Endothelial cell of umbilical vein (primary cell): ENCODE data around the gene GNAZ. TPM values are rescaled to one million over a fixed set of nuclear protein-coding genes. Genes with fewer than 3 reads are reported as not detected.

Source experiments
- BruUV-seq: library from RNA; stranded (reverse); fragments of 400-500 nt; replicated peaks from 2 replicates; lab custom pipeline; 2021; lab: Mats Ljungman, UMichigan
- CTCF ChIA-PET: fragments of 300-600, 350-600 bp; sonication (Branson Sonifier 250); formaldehyde crosslinking; loops from one replicate; lab custom pipeline; 2021; ENCODE audit warnings: antibody characterized with exemption, inconsistent platforms; lab: Charles Lee
- POLR2A ChIA-PET: fragments of 300-600, 350-600 bp; sonication (Branson Sonifier 250); formaldehyde crosslinking; loops from one replicate; lab custom pipeline; 2021; ENCODE audit warnings: antibody characterized with exemption, inconsistent platforms; lab: Charles Lee
- DNase-seq: peaks from one replicate; pipeline ENCODE4 v3.0.0-alpha.2; 2011; ENCODE audit warnings: low read depth, low spot score
- FAIRE-seq: peaks from 2 replicates; lab custom pipeline; 2011; peaks lifted over from hg19 to GRCh38; lab: Jason Lieb, UNC
- H2AFZ ChIP-seq: 2 replicates; pipeline ENCODE4 v1.6.0; 2012; ENCODE audit warnings: low read depth, low read length, control low read depth, inconsistent platforms
- H3K27ac ChIP-seq: 2 replicates; pipeline ENCODE4 v1.5.1; 2011; ENCODE audit warnings: low read depth, mild to moderate bottlenecking, control low read depth, low read length, moderate library complexity; ENCODE audit not compliant: insufficient read depth
- H3K27me3 ChIP-seq, 2 experiments: 2 replicates each; pipeline versions ENCODE4 v1.6.0 to v1.6.1; 2011; ENCODE audit warnings: low read length in 2 of 2, mixed read lengths in 1 of 2; ENCODE audit not compliant: control insufficient read depth in 2 of 2, insufficient read depth in 2 of 2
- H3K36me3 ChIP-seq, 2 experiments: 2 replicates in 1 of 2; 3 replicates in 1 of 2; pipeline ENCODE4 v1.5.1; 2011; ENCODE audit warnings: low read length in 2 of 2, mild to moderate bottlenecking in 1 of 2, moderate library complexity in 1 of 2; ENCODE audit not compliant: control insufficient read depth in 2 of 2, insufficient read depth in 2 of 2; ENCODE audit errors: extremely low read depth in 1 of 2
- H3K4me1 ChIP-seq: 3 replicates; pipeline ENCODE4 v1.5.1; 2011; ENCODE audit warnings: mild to moderate bottlenecking, low read length; ENCODE audit not compliant: control insufficient read depth, insufficient read depth; ENCODE audit errors: extremely low read depth
- H3K4me2 ChIP-seq: 2 replicates; pipeline ENCODE4 v1.6.1; 2011; ENCODE audit warnings: low read length, control low read depth, mixed read lengths; ENCODE audit not compliant: insufficient read depth
- H3K4me3 ChIP-seq, 3 experiments: fragments of 200-600 bp in 1 of 3; sonication (generic), shearing (Covaris generic) in 1 of 3; replicated peaks in 1 of 3; 2 replicates each; pipeline ENCODE4 v1.5.1; 2011 to 2016; ENCODE audit warnings: control low read depth in 3 of 3, low read length in 3 of 3, mild to moderate bottlenecking in 2 of 3, inconsistent platforms in 1 of 3, low read depth in 1 of 3, moderate library complexity in 1 of 3; ENCODE audit not compliant: insufficient read depth in 1 of 3
- H3K79me2 ChIP-seq: 2 replicates; pipeline ENCODE4 v1.6.0; 2012; ENCODE audit warnings: low read length, inconsistent platforms; ENCODE audit not compliant: control insufficient read depth, insufficient read depth
- H3K9ac ChIP-seq: replicated peaks from 2 replicates; pipeline ENCODE3; 2011; ENCODE audit warnings: low read length, control low read depth; ENCODE audit not compliant: insufficient read depth; ENCODE audit errors: extremely low read depth
- H3K9me1 ChIP-seq: replicated peaks from 3 replicates; pipeline ENCODE4 v1.6.0; 2011; ENCODE audit warnings: mild to moderate bottlenecking, low read length; ENCODE audit not compliant: control insufficient read depth, insufficient read depth; ENCODE audit errors: extremely low read depth
- H3K9me3 ChIP-seq: replicated peaks from 2 replicates; pipeline ENCODE4 v1.5.1; 2012; ENCODE audit warnings: low read length, inconsistent platforms; ENCODE audit not compliant: control insufficient read depth, insufficient read depth
- H4K20me1 ChIP-seq: replicated peaks from 2 replicates; pipeline ENCODE3; 2011; ENCODE audit warnings: mild to moderate bottlenecking, low read length; ENCODE audit not compliant: control insufficient read depth, insufficient read depth; ENCODE audit errors: extremely low read depth
- CTCF ChIP-seq, 2 donors: IDR thresholded peaks; 1 replicate in 1 of 2; 2 replicates in 1 of 2; pipeline ENCODE4 v1.5.1; 2011; ENCODE audit warnings: low read length in 2 of 2, mild to moderate bottlenecking in 2 of 2, moderate library complexity in 2 of 2, control low read depth in 1 of 2, inconsistent platforms in 1 of 2, low read depth in 1 of 2; ENCODE audit not compliant: insufficient read depth in 1 of 2; ENCODE audit errors: extremely low read depth in 1 of 2
- EZH2 ChIP-seq: IDR thresholded peaks from 2 replicates; pipeline ENCODE4 v1.6.1; 2012; ENCODE audit warnings: borderline replicate concordance, low read depth, mild to moderate bottlenecking, moderate library complexity, low read length, inconsistent platforms; ENCODE audit not compliant: severe bottlenecking
- FOS ChIP-seq: IDR thresholded peaks from 2 replicates; pipeline ENCODE4 v1.6.1; 2011; ENCODE audit warnings: mild to moderate bottlenecking, low read length, moderate library complexity, borderline replicate concordance; ENCODE audit not compliant: insufficient read depth
- GATA2 ChIP-seq: IDR thresholded peaks from 2 replicates; pipeline ENCODE4 v1.7.0; 2011; ENCODE audit warnings: low read depth, mild to moderate bottlenecking, moderate library complexity, mixed read lengths, low read length; ENCODE audit not compliant: insufficient read length, insufficient read depth
- JUN ChIP-seq: IDR thresholded peaks from 2 replicates; pipeline ENCODE4 v1.6.1; 2011; ENCODE audit warnings: borderline replicate concordance, low read depth; ENCODE audit not compliant: insufficient read length, insufficient read depth
- MAX ChIP-seq: IDR thresholded peaks from 2 replicates; pipeline ENCODE4 v1.6.1; 2011; ENCODE audit not compliant: insufficient read depth, insufficient read length
- MYC ChIP-seq: IDR thresholded peaks from one replicate; pipeline ENCODE4 v1.6.1; 2011; ENCODE audit warnings: mild to moderate bottlenecking, low read depth, low read length
- POLR2A ChIP-seq: IDR thresholded peaks from 2 replicates; pipeline ENCODE4 v1.6.1; 2012; ENCODE audit warnings: low read depth, mild to moderate bottlenecking, control low read depth, low read length
- POLR2AphosphoS5 ChIP-seq: IDR thresholded peaks from 2 replicates; pipeline ENCODE4 v1.6.1; 2012; ENCODE audit warnings: low read depth, mild to moderate bottlenecking, control low read depth, low read length, moderate library complexity; ENCODE audit not compliant: insufficient read depth
- dilution Hi-C: fragments of 300-500 bp; cut with MboI; formaldehyde crosslinking; loops from one replicate; pipeline ENCODE4 v1.15.0; 2019; ENCODE audit warnings: low sequenced_read_pairs; ENCODE audit not compliant: extremely low pct_ligation_motif_present
- intact Hi-C: fragments of 100-400 bp; cut with micrococcal nuclease; formaldehyde crosslinking; loops from one replicate; pipeline ENCODE4 v1.10.0; 2022
- polyA plus RNA-seq, 4 experiments: library from polyadenylated mRNA; depleted of rRNA in 3 of 4; stranded (reverse) in 3 of 4; unstranded in 1 of 4; fragments of >200 nt; gene quantifications; 2 replicates each; pipeline versions ENCODE4 v1.2.1 to v1.2.3, GENCODE V29; 2011 to 2012; ENCODE audit warnings: missing spikeins in 1 of 4
- total RNA-seq: library from RNA; stranded (reverse); gene quantifications from 2 replicates; pipeline ENCODE4 v1.2.3, GENCODE V29; 2021

GNAZ gene
- total and polyA plus RNA-seq, 2 donors (not counting 3 experiments of a cell fraction or from before 2014, with no cell fraction given): 0.44 to 0.86 TPM

- intact Hi-C loops: no loop called here
- H3K9ac ChIP-seq: no peak overlapping the region
- H3K4me2 ChIP-seq: no peak overlapping the region
- CTCF ChIA-PET: interaction anchor here (0.7 to 1.2 kb wide), 5 partner anchors 15 to 219 kb away, joined by 3 to 8 read pairs (median 3); no protein-coding TSS in a partner anchor
- no peaks in the 10 kb centered on the region for H3K79me2 ChIP-seq
- no peak for DNase-seq
- H3K36me3 ChIP-seq: no peaks in the 10 kb centered on the region
- no peaks in the 10 kb centered on the region for H3K4me1 ChIP-seq
- H3K9me1 ChIP-seq: no peaks in the 10 kb centered on the region
- POLR2A ChIA-PET: no interaction called here
- H2AFZ ChIP-seq: no peak overlapping the region
- H3K27me3 ChIP-seq: no peaks in the 10 kb centered on the region
- no peaks in the 10 kb centered on the region for H3K9me3 ChIP-seq
- no TSS peak for BruUV-seq
- dilution Hi-C loops: no loop called here
- no peaks in the 10 kb centered on the region for H4K20me1 ChIP-seq
- no peak for FAIRE-seq
- H3K27ac ChIP-seq: no peak overlapping the region
- no peak overlapping the region for H3K4me3 ChIP-seq
- no peak for TF ChIP-seq EZH2
- no peak for TF ChIP-seq JUN
- no peak for TF ChIP-seq POLR2AphosphoS5
- no peak for TF ChIP-seq CTCF (IDR thresholded peaks at IDR 0.05; ENCODE audit: extremely low read depth in 1 of 2, insufficient read depth in 1 of 2, low read depth in 1 of 2, low read length in 2 of 2)
- no peak for TF ChIP-seq MAX
- no peak for TF ChIP-seq POLR2A
- no peak for TF ChIP-seq FOS
- TF ChIP-seq MYC: no peak
- TF ChIP-seq GATA2: no peak
These were observed 98.2 kb downstream of the GNAZ start for GRCh38 chr22:23168391-23169042.
